Measurements from ENCODE around the gene C12orf57.

Gene C12orf57

GRCh38 chr12:6960593-6961277 is 16.9 kb downstream of the C12orf57 start:
- no peak for DNase-seq
- in situ Hi-C loops (cut with HindIII; ENCODE audit: low pct_ligation_motif_present, low pct_unique_long_range_greater_than_20kb, low sequenced_read_pairs) = no loop called here

GRCh38 chr12:6961278-6961694 is 17.5 kb downstream of the C12orf57 start:
- DNase-seq = no peak

DNA sequence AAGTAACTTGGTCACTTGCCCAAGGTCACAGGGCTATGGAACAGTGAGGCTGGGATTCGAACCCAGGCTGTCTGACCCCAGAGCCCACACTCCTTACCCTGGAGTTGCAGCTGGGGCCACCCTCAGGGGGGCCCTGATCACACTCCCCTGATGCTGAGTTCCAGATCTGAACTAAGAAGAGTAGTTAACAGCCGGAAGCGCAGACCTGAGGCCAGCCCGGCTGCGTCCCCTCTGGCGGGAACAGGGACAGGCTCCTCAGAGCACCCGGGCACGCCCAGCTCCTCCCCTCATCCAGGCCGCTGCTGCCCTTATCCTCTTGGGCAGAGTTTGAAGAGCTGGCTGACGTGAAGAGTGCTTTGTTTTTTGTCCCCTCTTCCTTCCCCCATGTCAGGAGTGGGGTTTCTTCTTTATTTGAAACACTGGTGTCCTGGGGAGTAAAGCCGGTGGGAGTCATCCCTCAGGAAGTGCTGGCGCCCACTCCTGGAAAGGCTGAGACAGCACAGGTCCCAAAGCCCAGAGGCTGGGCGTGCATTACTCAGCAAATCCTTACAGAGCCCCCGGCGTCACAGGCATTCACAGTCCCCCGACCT is 18.0 kb downstream of the C12orf57 start:
- in situ Hi-C loops (cut with HindIII; ENCODE audit: low pct_ligation_motif_present, low pct_unique_long_range_greater_than_20kb, low sequenced_read_pairs) = no loop called here
- DNase-seq = peak; percentile 67

More at GRCh38 chr12:6961278-6961694, 17.5 kb downstream of the C12orf57 start:
- in situ Hi-C loops (cut with HindIII; ENCODE audit: low pct_ligation_motif_present, low pct_unique_long_range_greater_than_20kb, low sequenced_read_pairs) = no loop called here

- no peak for DNase-seq
- in situ Hi-C loops (cut with HindIII; ENCODE audit: low pct_ligation_motif_present, low pct_unique_long_range_greater_than_20kb, low sequenced_read_pairs) = no loop called here
Measured at GRCh38 chr12:6962285-6963015, 18.6 kb downstream of the C12orf57 start.

- in situ Hi-C loops (cut with HindIII; ENCODE audit: low pct_ligation_motif_present, low pct_unique_long_range_greater_than_20kb, low sequenced_read_pairs) = no loop called here
- DNase-seq = no peak
Measured at GRCh38 chr12:6963016-6963731, 19.4 kb downstream of the C12orf57 start.

- in situ Hi-C loops (cut with HindIII; ENCODE audit: low pct_ligation_motif_present, low pct_unique_long_range_greater_than_20kb, low sequenced_read_pairs) = no loop called here
- DNase-seq = no peak
Measured at GRCh38 chr12:6963791-6964413, 20.1 kb downstream of the C12orf57 start.

DNA sequence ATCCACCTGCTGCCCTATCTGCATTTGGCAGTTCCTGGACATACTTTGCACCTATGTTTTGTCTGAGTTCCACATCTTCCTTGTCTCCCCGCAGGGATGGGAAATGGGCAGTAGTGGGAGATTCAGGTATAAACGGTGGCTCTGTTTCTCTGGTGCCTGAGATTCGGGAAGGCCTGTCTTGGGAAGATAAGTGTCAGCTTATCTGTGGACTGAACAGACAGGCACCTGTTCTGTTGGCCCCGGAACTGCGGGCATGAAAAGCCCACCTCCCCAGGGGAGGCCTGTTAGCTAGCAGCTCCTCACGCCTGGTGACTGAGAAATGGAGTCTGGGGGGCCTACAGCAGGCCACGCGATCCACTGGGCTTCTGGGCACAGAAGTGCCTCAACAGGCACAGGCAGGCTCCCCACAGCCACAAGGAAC is 20.8 kb downstream of the C12orf57 start:
- in situ Hi-C loops (cut with HindIII; ENCODE audit: low pct_ligation_motif_present, low pct_unique_long_range_greater_than_20kb, low sequenced_read_pairs) = no loop called here
- no peak for DNase-seq

DNA sequence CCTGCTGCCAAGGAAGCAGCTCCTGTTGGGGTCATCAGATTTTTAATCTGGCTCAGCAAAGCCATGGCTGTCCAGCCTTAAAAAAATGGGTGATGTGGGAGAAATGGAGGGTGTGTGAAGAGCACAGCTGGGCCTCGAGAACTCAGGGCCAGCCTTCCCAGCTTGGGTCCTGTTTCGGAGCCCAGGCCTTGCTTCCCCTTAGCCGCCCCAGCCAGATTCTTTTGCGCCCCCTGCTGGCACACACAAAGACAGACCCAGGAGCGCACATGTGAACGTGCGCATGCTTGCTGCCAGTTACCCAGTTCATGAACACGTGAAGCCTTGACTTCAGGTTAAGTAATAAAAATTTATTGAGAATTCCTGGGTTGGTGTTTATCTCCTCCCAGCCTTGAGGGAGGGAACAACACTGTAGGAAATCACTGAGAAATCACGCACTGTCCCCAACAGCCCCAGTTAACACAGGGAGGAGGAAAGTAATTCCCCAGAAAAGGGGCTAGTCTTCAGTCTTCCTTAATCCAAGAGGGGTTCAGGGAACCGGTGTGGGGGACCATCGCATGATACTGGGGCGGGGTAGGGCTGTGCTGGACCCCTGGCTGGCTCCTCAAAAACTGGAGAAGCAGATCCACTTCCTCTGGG is 21.3 kb downstream of the C12orf57 start:
- in situ Hi-C loops (cut with HindIII; ENCODE audit: low pct_ligation_motif_present, low pct_unique_long_range_greater_than_20kb, low sequenced_read_pairs) = no loop called here
- DNase-seq = peak; percentile 87

DNA sequence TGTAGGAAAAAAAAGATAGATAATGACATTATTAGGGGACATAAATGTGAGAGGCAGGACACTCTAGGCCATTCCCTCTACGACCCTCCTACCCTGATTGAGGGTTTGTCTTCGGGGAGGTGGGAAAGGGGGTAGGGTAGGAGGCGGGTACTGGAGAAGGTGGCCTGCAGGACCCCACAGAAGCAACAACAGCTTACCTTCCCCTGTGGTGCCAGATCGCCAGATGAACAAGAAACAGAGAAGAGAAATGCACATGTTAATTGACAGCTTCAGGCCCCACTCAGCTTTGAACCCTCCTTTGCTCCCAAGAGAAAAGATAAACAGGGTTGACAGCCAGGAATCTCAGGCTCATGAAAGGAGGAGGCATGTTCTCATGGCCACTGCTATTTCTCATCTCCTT is 21.9 kb downstream of the C12orf57 start:
- in situ Hi-C loops (cut with HindIII; ENCODE audit: low pct_ligation_motif_present, low pct_unique_long_range_greater_than_20kb, low sequenced_read_pairs) = no loop called here

DNA sequence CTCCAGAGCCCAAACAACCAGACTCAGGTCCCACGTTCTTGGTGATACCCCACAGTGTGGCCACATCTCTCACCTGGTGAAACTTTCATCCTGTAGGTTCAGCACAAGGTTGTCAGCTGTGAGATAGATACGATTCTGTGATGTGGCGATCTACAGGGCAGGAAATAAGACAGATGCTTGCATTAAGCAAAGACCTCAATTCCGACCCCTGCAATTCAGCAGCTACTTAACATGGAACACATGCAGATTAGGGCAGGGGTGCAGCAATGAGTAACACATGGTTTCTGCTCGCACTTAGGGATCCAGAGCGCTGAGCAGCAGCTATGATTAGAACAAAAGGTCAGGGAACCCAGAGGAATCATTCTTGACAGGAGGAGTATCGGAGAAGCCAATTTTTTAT is 22.5 kb downstream of the C12orf57 start:
- in situ Hi-C loops (cut with HindIII; ENCODE audit: low pct_ligation_motif_present, low pct_unique_long_range_greater_than_20kb, low sequenced_read_pairs) = no loop called here
- no peak for DNase-seq

More for the DNA sequence above, 21.9 kb downstream of the C12orf57 start:
- no peak for DNase-seq

GRCh38 chr12:6967651-6968100 is 23.9 kb downstream of the C12orf57 start:
- in situ Hi-C loops (cut with HindIII; ENCODE audit: low pct_ligation_motif_present, low pct_unique_long_range_greater_than_20kb, low sequenced_read_pairs) = no loop called here
- no peak for DNase-seq

- in situ Hi-C loops (cut with HindIII; ENCODE audit: low pct_ligation_motif_present, low pct_unique_long_range_greater_than_20kb, low sequenced_read_pairs) = no loop called here
- DNase-seq = no peak
Measured at GRCh38 chr12:6968426-6968825, 24.6 kb downstream of the C12orf57 start.

DNA sequence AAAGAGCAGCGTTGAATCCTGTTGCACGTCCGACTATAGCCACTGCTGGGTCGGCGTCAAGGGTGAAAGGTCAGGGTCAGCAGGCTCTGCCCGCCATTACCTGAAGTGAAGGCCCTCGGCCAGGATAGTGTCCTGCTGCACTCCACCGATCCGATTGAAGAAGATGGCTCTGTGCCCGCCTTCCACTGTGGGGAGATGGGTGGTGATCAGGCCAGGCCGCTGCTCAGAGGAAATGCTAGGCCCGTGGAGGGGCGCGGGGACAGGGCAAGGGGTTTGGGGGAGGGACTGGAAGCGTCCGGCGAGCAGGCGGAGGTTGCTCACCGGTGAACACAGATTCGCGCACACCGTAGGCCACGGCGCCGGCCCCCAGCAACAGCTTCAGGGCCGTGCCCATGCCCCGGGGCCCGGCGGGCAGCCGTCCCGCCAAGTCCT is 26.3 kb downstream of the C12orf57 start:
- in situ Hi-C loops (cut with HindIII; ENCODE audit: low pct_ligation_motif_present, low pct_unique_long_range_greater_than_20kb, low sequenced_read_pairs) = no loop called here
- DNase-seq = no peak

GRCh38 chr12:6974180-6974579 is 30.4 kb downstream of the C12orf57 start:
- in situ Hi-C loops (cut with HindIII; ENCODE audit: low pct_ligation_motif_present, low pct_unique_long_range_greater_than_20kb, low sequenced_read_pairs) = no loop called here
- DNase-seq = no peak

DNA sequence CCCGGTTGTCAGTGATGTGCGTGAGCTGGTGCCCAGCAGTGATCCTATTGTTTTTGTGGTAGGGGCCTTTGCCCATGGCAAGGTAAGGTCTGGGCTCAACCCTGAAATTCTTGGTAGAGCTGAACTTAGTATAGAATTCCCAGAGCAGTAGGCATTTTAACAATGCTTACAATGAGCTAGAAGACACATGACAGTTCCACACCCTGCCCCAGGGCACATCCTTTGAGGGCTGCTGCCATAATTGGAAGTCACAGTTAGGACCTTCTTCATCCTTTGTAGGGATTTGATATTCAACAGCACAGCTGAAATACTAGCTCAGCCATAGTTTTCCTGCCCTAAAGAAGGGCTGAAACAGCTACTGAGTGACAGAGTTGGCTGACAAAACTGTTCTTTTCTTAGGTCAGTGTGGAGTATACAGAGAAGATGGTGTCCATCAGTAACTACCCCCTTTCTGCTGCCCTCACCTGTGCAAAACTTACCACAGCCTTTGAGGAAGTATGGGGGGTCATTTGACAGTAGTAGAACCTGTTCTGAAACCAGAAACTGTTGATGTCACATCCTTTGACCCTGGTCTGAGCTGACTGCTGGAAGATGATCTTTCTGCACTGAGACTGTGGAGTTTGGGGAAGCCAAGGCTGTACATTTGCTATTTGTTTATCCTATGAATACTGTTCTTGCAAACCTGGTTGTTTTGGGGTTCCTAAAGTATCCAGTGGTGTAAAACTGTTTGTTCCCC is 31.6 kb downstream of the C12orf57 start:
- in situ Hi-C loops (cut with HindIII; ENCODE audit: low pct_ligation_motif_present, low pct_unique_long_range_greater_than_20kb, low sequenced_read_pairs) = no loop called here
- no peak for DNase-seq

GRCh38 chr12:6977653-6978052 is 33.8 kb downstream of the C12orf57 start:
- DNase-seq = no peak
- in situ Hi-C loops (cut with HindIII; ENCODE audit: low pct_ligation_motif_present, low pct_unique_long_range_greater_than_20kb, low sequenced_read_pairs) = no loop called here

- in situ Hi-C loops (cut with HindIII; ENCODE audit: low pct_ligation_motif_present, low pct_unique_long_range_greater_than_20kb, low sequenced_read_pairs) = no loop called here
- DNase-seq = no peak
Measured at GRCh38 chr12:6978188-6978587, 34.4 kb downstream of the C12orf57 start.
